HepG2 (cell line): Measurements from ENCODE around the gene TOMM40L. TPM values are rescaled to one million over a fixed set of nuclear protein-coding genes. Genes with fewer than 3 reads are reported as not detected.

Experiments used
- SRY ChIP-seq: sonication (generic); formaldehyde crosslinking; IDR thresholded peaks from 2 replicates; pipeline ENCODE4 v1.8.0; 2022; ENCODE audit warnings: mild to moderate bottlenecking, missing genetic modification reagents
- TMF1 ChIP-seq: sonication (generic); formaldehyde crosslinking; IDR thresholded peaks from 2 replicates; pipeline ENCODE4 v1.8.1; 2022; ENCODE audit warnings: low read depth, missing genetic modification reagents
- ZFY ChIP-seq: sonication (generic); formaldehyde crosslinking; IDR thresholded peaks from 2 replicates; pipeline ENCODE4 v1.4.0; 2020; ENCODE audit warnings: missing genetic modification reagents
- ZNF343 ChIP-seq: sonication (generic); formaldehyde crosslinking; IDR thresholded peaks from 2 replicates; pipeline ENCODE4 v1.4.0; 2020; ENCODE audit warnings: mild to moderate bottlenecking, missing genetic modification reagents
- polyA plus RNA-seq, 8 experiments: library from polyadenylated mRNA; depleted of rRNA in 3 of 8; stranded (reverse) in 7 of 8; unstranded in 1 of 8; fragments of >200 nt; fragmentation: Illumina TruSeq in 4 of 8; extraction: Trizol in 4 of 8; gene quantifications; 2 replicates each; pipeline versions ENCODE4 v1.2.1 to v1.2.3, GENCODE V29; 2011 to 2016; ENCODE audit warnings: low read depth in 4 of 8, missing spikeins in 1 of 8, mixed read lengths in 1 of 8; ENCODE audit not compliant: insufficient read depth in 1 of 8
- total RNA-seq, 5 experiments: library from RNA; depleted of rRNA; stranded (reverse); fragments of >200 nt; fragmentation: Illumina TruSeq; extraction: Trizol; gene quantifications; 2 replicates each; pipeline ENCODE4 v1.2.3, GENCODE V29; 2016; ENCODE audit warnings: low read depth in 1 of 5
- TF ChIP-seq, protein P1 (sequence below): sonication (generic); formaldehyde crosslinking; IDR thresholded peaks from 2 replicates; pipeline ENCODE4 v1.5.1; 2020; ENCODE audit warnings: mild to moderate bottlenecking, missing genetic modification reagents, borderline replicate concordance

TOMM40L gene
- total and polyA plus RNA-seq, 2 of the 13 experiments (the other 11 are each of a cell fraction or from before 2014, with no cell fraction given): 14.1 to 26.2 TPM

DNA sequence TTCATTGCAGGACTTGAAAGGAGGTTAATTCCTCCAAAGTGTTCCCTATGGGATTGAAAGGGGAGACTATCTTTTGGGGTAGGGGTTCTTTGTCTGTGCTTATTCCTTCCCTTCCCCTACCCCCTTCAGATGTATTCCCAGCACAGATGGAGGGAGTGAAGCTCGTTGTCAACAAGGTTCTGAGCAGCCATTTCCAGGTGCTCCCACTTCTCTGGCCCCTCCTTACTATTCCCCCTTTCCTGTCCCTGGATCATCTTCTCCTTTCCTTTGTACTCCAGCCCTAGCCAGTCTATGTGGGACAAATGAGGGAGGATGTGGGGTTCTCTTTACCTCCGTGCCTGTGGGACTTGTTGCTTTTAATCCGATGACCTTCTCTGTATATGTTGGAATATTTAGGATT lies 899 bp downstream of the TOMM40L start (continued):
- TF ChIP-seq SRY (CRISPR knock-in tag) (no peak), TMF1 (CRISPR knock-in tag) (0 out of 2 replicates have a peak, but pooled peaks have one; percentile 22), ZNF343 (CRISPR knock-in tag) (0 out of 2 replicates have a peak, but pooled peaks have one; percentile 21), ZFY (CRISPR knock-in tag) (peak; percentile 7)
- TF ChIP-seq, protein P1, sequence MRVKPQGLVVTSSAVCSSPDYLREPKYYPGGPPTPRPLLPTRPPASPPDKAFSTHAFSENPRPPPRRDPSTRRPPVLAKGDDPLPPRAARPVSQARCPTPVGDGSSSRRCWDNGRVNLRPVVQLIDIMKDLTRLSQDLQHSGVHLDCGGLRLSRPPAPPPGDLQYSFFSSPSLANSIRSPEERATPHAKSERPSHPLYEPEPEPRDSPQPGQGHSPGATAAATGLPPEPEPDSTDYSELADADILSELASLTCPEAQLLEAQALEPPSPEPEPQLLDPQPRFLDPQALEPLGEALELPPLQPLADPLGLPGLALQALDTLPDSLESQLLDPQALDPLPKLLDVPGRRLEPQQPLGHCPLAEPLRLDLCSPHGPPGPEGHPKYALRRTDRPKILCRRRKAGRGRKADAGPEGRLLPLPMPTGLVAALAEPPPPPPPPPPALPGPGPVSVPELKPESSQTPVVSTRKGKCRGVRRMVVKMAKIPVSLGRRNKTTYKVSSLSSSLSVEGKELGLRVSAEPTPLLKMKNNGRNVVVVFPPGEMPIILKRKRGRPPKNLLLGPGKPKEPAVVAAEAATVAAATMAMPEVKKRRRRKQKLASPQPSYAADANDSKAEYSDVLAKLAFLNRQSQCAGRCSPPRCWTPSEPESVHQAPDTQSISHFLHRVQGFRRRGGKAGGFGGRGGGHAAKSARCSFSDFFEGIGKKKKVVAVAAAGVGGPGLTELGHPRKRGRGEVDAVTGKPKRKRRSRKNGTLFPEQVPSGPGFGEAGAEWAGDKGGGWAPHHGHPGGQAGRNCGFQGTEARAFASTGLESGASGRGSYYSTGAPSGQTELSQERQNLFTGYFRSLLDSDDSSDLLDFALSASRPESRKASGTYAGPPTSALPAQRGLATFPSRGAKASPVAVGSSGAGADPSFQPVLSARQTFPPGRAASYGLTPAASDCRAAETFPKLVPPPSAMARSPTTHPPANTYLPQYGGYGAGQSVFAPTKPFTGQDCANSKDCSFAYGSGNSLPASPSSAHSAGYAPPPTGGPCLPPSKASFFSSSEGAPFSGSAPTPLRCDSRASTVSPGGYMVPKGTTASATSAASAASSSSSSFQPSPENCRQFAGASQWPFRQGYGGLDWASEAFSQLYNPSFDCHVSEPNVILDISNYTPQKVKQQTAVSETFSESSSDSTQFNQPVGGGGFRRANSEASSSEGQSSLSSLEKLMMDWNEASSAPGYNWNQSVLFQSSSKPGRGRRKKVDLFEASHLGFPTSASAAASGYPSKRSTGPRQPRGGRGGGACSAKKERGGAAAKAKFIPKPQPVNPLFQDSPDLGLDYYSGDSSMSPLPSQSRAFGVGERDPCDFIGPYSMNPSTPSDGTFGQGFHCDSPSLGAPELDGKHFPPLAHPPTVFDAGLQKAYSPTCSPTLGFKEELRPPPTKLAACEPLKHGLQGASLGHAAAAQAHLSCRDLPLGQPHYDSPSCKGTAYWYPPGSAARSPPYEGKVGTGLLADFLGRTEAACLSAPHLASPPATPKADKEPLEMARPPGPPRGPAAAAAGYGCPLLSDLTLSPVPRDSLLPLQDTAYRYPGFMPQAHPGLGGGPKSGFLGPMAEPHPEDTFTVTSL (CRISPR knock-in tag): 0 out of 2 replicates have a peak, but pooled peaks have one; percentile 32
